GM19238 (cell line): ENCODE results near the gene ISOC2.

Experiments
- DNase-seq: peaks from one replicate; pipeline ENCODE4 v3.0.0; 2011; ENCODE audit warnings: low spot score; ENCODE audit not compliant: insufficient read length

The ISOC2 gene

DNA sequence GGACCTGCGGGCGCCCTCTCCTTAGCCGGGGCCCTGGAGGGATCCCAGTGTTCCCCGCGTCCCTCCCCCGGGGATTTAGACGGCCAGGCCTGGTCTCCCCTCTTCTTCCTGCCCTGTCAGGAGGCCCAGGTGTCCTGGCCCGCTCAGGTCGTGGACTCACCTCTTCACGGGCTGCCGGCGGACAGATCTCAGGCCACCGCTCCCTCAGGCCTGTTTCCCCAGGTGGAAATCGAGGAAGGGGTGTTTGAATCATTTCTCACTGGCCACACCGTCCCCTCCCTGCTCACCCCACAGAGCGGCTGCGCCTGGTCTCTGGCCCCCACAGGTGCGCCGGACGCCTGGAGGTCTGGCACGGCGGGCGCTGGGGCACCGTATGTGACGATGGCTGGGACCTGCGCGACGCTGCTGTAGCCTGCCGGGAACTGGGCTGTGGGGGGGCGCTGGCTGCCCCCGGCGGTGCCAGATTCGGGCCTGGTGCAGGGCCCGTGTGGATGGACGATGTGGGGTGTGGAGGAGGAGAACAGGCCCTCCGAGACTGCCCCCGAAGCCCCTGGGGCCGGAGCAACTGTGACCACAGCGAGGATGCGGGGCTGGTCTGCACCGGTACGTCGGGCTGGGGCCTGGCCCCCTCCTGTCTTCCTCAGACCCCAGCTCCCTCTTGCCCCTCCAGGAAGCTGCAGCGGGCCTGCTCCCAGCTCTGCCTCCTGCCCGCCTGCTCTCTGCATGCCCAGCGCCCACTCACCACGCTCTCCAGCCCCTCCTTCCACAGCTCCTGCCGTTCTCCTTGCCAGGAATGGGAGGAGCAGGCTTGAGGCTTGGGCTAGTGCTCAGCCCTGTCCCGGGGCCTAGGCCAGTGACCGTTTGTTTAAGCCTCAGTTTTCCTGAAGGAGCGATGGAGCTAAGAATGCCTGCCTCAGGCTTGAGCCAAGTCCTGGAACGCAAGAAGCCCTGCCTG, 29.3 kb upstream of the ISOC2 start:
- DNase-seq, result no peak

GRCh38 chr19:55489711-55490477, 28.5 kb upstream of the ISOC2 start:
- DNase-seq, result no peak

DNA sequence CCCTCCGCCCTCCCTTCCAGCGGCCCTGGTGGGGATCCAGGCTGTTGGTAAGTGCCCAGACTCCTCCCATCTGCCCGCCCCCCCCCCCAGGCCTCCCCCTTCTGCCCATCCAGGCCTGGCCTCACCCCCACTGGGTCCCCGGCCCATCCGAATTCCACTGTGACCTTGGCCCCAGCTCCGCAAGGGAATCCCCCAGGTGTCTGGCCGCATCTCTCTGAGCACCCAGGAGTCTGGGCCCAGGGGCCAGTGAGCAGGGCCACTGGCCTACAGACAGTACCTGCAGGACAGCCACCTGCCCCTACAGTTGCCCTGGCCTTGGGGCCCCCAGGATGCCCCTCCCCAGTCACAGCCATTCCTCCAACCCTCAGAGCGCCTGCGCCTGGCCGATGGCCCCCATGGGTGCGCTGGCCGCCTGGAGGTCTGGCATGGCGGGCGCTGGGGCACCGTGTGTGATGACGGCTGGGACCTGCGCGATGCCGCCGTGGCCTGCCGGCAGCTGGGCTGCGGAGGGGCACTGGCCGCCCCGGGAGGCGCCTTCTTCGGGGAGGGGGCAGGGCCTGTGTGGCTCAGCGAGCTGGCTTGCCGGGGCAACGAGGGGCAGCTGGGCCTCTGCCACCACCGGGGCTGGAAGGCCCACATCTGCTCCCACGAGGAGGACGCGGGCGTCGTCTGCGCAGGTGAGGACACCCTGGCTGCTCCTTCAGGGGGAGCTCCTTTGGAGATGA, 27.7 kb upstream of the ISOC2 start:
- no peak for DNase-seq

- DNase-seq, result no peak
Measured at GRCh38 chr19:55487924-55488687, 26.7 kb upstream of the ISOC2 start, which contains the start of gene SSC5D. SSC5D (plus strand) TSS chr19:55488436; CDS start chr19:55488590, 154 bp downstream.

DNA sequence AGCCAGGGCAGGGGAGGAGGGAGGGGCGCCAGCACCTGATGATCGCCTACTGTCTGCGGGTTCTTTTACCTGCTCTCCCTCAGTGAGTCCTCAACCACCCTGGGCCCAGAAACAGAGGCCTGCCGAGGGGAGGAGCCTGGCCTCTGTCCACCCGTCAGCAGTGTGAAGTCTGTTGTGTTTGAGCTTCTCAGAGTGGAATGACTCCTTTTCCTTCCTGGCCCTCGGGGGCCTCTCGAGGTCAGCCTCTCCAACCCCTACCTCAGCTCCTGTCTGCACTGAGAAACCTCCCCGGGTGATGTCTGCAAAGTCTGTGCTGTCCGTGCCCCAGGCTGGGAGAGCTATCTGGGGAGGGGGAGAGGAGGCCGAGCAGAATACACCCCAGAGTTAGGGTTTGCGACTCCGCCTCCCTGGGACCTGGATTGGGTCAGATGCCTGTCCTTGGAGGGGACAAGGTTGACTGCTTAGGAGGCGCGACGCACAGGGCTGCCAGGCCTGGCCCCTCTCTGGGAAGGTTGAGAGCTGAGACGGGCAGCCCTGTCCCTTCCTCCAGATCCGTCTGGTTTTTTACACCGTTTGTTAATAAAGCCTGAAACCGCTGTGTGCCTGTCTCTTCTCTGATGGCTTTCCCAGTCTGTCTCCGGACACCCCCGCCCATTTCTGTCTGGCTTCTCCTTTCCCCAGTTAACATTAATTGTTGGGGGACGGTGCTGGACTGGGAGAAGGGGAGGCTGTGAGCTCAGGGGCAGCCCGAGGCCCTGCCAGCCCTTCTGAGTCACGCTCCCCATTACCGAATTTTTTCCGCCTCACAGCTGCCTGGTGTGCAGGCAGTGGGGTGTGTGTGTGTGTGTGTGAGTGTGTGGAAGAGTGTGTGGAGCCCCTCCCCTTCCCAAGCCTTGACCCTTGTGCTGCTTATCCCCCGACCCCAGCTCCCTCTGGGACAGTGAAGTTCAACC, 25.8 kb upstream of the ISOC2 start:
- no peak for DNase-seq

- no peak for DNase-seq
Measured at GRCh38 chr19:55486043-55486970, 24.9 kb upstream of the ISOC2 start.

DNA sequence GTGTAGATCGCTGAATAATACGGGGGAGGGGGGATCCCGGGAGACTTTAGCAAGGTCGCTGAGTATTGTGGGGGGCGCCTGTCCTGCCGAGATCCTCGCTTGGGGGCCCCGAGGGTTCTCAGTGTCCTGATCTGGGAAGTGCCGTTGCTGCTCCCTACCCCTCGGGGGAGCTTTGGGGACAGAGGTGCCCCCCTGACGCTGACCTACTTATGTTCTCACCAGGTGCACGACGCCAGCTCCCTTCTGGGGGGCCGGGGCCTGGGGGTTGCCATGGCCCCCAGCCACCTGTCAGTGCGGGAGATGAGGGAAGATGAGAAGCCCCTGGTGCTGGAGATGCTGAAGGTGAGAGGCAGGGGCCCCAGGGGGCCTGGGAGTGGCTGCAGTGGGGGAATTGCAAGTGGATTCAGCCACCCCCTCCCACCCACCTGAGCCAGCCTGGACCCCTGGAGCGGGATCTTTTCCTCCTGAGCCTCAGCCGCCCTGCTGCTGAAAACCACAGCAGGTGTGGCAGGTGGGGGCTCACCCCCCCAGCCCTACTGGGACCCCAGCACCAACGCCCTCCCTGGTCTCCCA, 24.1 kb upstream of the ISOC2 start:
- no peak for DNase-seq

DNA sequence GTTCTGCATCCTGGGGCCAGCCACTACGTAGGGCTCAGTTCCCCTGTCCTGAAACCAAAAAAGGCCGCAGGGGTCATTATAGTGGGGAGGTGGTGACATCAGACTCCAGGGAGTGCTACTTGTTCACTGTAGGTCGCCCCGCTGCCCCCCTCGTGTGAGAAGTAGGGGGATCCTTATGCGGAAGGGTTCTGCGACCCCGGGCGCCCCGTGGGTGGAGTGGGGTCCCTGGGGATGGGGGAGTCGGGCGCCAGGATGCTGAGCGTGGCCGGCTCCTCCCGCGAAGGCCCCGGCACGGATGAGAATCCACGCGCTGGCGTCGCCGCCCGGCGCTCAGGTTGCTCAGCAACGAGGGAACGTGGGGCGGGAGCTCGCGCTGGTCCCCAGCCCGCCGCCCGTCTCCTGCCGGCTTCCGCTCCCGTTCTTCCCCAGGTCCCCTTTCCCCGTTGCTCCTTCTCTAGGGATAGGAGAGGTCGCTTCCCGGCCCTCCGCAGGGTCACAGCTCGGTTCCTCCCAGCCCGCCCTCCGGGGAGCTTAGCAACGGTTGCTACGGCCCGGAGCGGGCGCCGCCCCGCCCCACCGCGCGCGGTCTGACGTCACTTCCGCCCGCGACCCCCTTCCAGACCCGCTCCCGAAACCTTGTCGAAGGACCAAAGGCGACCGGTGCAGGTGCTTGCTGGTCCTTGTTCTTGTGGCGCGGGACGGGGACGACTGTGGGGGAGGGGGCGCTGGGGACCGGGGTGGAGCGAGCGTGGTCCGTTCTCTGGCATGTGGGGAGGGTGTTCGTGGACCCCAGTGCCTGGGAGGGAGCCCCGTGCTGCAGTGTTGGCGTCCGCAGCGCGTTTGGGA, 23.4 kb upstream of the ISOC2 start, which contains the start of gene NAT14:
Gene NAT14 (plus strand): TSS at position 596 of the 846 bp plus-strand sequence. CDS start 521 bp downstream, outside the sequence.
- DNase-seq, result peak; percentile 96

GRCh38 chr19:55483706-55484592, 22.5 kb upstream of the ISOC2 start:
- no peak for DNase-seq

DNA sequence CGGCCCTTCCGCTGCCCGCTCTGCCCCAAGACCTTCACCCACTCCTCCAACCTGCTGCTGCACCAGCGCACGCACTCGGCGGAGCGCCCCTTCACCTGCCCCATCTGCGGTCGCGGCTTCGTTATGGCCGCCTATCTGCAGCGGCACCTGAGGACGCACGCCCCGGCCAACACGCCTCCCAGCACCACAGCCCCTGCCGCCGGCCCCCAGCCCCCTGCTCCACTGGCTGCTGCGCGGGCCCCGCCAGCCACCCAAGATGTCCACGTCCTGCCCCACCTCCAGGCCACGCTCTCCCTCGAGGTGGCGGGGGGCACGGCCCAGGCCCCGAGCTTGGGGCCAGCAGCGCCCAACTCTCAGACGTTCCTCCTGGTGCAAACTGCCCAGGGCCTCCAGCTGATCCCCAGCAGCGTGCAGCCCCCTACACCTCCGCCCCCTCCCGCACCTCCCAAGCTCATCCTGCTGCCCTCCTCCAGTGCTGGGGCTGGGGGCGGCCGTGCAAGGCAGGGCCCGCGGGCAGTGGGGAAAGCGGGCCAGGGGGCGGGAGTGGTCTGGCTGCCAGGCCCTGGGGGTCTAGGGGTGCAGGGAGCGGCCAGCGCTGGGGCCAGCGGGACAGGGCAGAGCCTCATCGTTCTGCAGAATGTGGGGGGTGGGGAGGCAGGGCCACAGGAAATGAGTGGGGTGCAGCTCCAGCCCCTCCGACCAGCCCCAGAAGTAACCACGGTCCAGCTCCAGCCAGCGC, 21.7 kb upstream of the ISOC2 start:
- DNase-seq, result no peak

- no peak for DNase-seq
Measured at GRCh38 chr19:55482156-55482961, 20.9 kb upstream of the ISOC2 start.

GRCh38 chr19:55481794-55482155, 20.3 kb upstream of the ISOC2 start:
- no peak for DNase-seq

GRCh38 chr19:55481148-55481793, 19.8 kb upstream of the ISOC2 start:
- no peak for DNase-seq
